Panc1 (cell line): ENCODE data around the gene CADM4. TPM values are rescaled to one million over a fixed set of nuclear protein-coding genes. Genes with fewer than 3 reads are reported as not detected.
"Not testable (repeated sequence)": the region's sequence is repeated elsewhere in the genome, so short reads cannot be mapped to it uniquely, and the experiment has no call there.

ENCODE experiments used
- ATAC-seq: fragments of 200-7000 bp; cut with Tn5 transposase; 2 replicates; pipeline ENCODE4 v1.9.1; 2020; ENCODE audit warnings: mild to moderate bottlenecking, moderate library complexity
- BruUV-seq: library from RNA; stranded (reverse); fragments of 400-500 nt; replicated peaks from 2 replicates; lab custom pipeline; 2021; lab: Mats Ljungman, UMichigan
- CTCF ChIA-PET: fragments of 300-600 bp; sonication (Branson Sonifier 250); formaldehyde crosslinking; loops from one replicate; lab custom pipeline; 2022; ENCODE audit warnings: antibody characterized with exemption; lab: Charles Lee
- POLR2A ChIA-PET: fragments of 300-600 bp; sonication (Branson Sonifier 250); formaldehyde crosslinking; loops from one replicate; lab custom pipeline; 2022; ENCODE audit warnings: antibody characterized with exemption; lab: Charles Lee
- DNase-seq: peaks from one replicate; pipeline ENCODE4 v3.0.0-alpha.2; 2010; ENCODE audit warnings: low read depth, low spot score
- H3K27ac ChIP-seq: 2 replicates; pipeline ENCODE4 v1.5.1; 2011; ENCODE audit warnings: mild to moderate bottlenecking, low read length, inconsistent platforms
- H3K27me3 ChIP-seq: fragments of 200-500 bp; sonication (Bioruptor generic); 2 replicates; pipeline ENCODE4 v1.6.0; 2014; ENCODE audit warnings: low read length, inconsistent platforms; ENCODE audit not compliant: control insufficient read depth, insufficient read depth
- H3K36me3 ChIP-seq: fragments of 200-500 bp; sonication (Bioruptor generic); 2 replicates; pipeline ENCODE4 v1.5.1; 2014; ENCODE audit warnings: inconsistent platforms, mild to moderate bottlenecking, low read length, moderate library complexity; ENCODE audit not compliant: control insufficient read depth, insufficient read depth
- H3K4me1 ChIP-seq: 2 replicates; pipeline ENCODE4 v1.5.1; 2011; ENCODE audit warnings: inconsistent platforms, mild to moderate bottlenecking, low read length, moderate library complexity; ENCODE audit not compliant: control insufficient read depth, insufficient read depth
- H3K4me3 ChIP-seq, 2 experiments: 2 replicates each; pipeline ENCODE4 v1.5.1; 2011 to 2012; ENCODE audit warnings: low read depth in 2 of 2, low read length in 2 of 2, mild to moderate bottlenecking in 2 of 2, inconsistent platforms in 1 of 2, moderate library complexity in 1 of 2
- H3K9me3 ChIP-seq: fragments of 200-500 bp; sonication (Bioruptor generic); 2 replicates; pipeline ENCODE4 v1.5.1; 2014; ENCODE audit warnings: low read depth, mild to moderate bottlenecking, inconsistent platforms, low read length, moderate library complexity; ENCODE audit not compliant: control insufficient read depth, insufficient read depth
- CTCF ChIP-seq: fragments of 450-650 bp; IDR thresholded peaks from 2 replicates; pipeline ENCODE4 v1.5.1; 2017; ENCODE audit warnings: mild to moderate bottlenecking
- POLR2AphosphoS5 ChIP-seq: IDR thresholded peaks from 2 replicates; pipeline ENCODE4 v1.6.1; 2012; ENCODE audit warnings: mild to moderate bottlenecking, low read depth, low read length, moderate library complexity
- REST ChIP-seq, 2 experiments: IDR thresholded peaks; 2 replicates each; pipeline ENCODE4 v1.6.1; 2011 to 2012; ENCODE audit warnings: low read depth in 2 of 2, control low read depth in 1 of 2, low read length in 1 of 2, mild to moderate bottlenecking in 1 of 2, moderate library complexity in 1 of 2; ENCODE audit not compliant: insufficient read depth in 1 of 2
- SIN3A ChIP-seq: IDR thresholded peaks from 2 replicates; pipeline ENCODE4 v1.6.1; 2012; ENCODE audit warnings: low read depth, mild to moderate bottlenecking, low read length, moderate library complexity, borderline replicate concordance; ENCODE audit not compliant: insufficient read depth
- TCF7L2 ChIP-seq: IDR thresholded peaks from 2 replicates; pipeline ENCODE4 v1.6.1; 2011; ENCODE audit warnings: mild to moderate bottlenecking, low read depth, low read length, inconsistent platforms
- in situ Hi-C: cut with HindIII; loops from 2 replicates; pipeline ENCODE4 v1.10.0; 2016; ENCODE audit warnings: low sequenced_read_pairs, low pct_unique_long_range_greater_than_20kb
- intact Hi-C: fragments of 100-400 bp; cut with micrococcal nuclease; formaldehyde crosslinking; loops from one replicate; pipeline ENCODE4 v1.10.0; 2022; ENCODE audit not compliant: unreplicated experiment
- total RNA-seq: library from RNA; stranded (reverse); gene quantifications from one replicate; pipeline ENCODE4 v1.2.1, GENCODE V29; 2021; ENCODE audit not compliant: unreplicated experiment

The CADM4 gene
- total RNA-seq, 1 experiment from 2014 or later = 2.7 TPM

GRCh38 chr19:43636121-43636683 lies 3.4 kb downstream of the CADM4 start:
- no peak for ATAC-seq
- in situ Hi-C loops = no loop called here
- H3K27me3 ChIP-seq = peaks cover 4% of the 10 kb centered on the region; the same call in 1 of the 2 replicates
- H3K4me3 ChIP-seq = no peak overlapping the region
- BruUV-seq = no TSS peak
- H3K9me3 ChIP-seq = no peaks in the 10 kb centered on the region
- DNase-seq = no peak
- peaks cover 3% of the 10 kb centered on the region for H3K4me1 ChIP-seq
- H3K36me3 ChIP-seq = no peaks in the 10 kb centered on the region; the same call in 1 of the 2 replicates
- ChIA-PET CTCF (interaction anchor here (0.6 kb wide), 1 partner anchor 100 kb away, joined by 5 read pairs; no protein-coding TSS in a partner anchor), POLR2A (no interaction called here)
- TF ChIP-seq POLR2AphosphoS5 (no peak), SIN3A (no peak), TCF7L2 (no peak), REST (IDR thresholded peaks at IDR 0.05; ENCODE audit: insufficient read depth in 1 of 2, low read depth in 2 of 2, low read length in 1 of 2) (no peak), CTCF (no peak)
- H3K27ac ChIP-seq = no peak overlapping the region
- intact Hi-C loops = no loop called here

GRCh38 chr19:43635561-43635940 lies 4.1 kb downstream of the CADM4 start:
- CTCF ChIA-PET = not testable (repeated sequence)

GRCh38 chr19:43634872-43635560 lies 4.6 kb downstream of the CADM4 start:
- no TSS peak for BruUV-seq
- peaks cover 3% of the 10 kb centered on the region for H3K4me1 ChIP-seq
- peak overlapping the region; percentile 34 for H3K27ac ChIP-seq
- in situ Hi-C loops = no loop called here
- TF ChIP-seq CTCF (no peak), REST (IDR thresholded peaks at IDR 0.05; ENCODE audit: insufficient read depth in 1 of 2, low read depth in 2 of 2, low read length in 1 of 2) (no peak), TCF7L2 (no peak), SIN3A (no peak), POLR2AphosphoS5 (no peak)
- peak overlapping the region; percentile 2 to 29; a peak in 2 of 4 replicates for H3K4me3 ChIP-seq
- DNase-seq (no peak), ATAC-seq (no peak)
- POLR2A ChIA-PET = no interaction called here
- H3K9me3 ChIP-seq = no peaks in the 10 kb centered on the region
- CTCF ChIA-PET = no interaction called here
- no peaks in the 10 kb centered on the region; the same call in 1 of the 2 replicates for H3K36me3 ChIP-seq
- intact Hi-C loops = no loop called here
- peaks cover 4% of the 10 kb centered on the region; the same call in 1 of the 2 replicates for H3K27me3 ChIP-seq

More at GRCh38 chr19:43635561-43635940, 4.1 kb downstream of the CADM4 start:
- H3K27me3 ChIP-seq, intact Hi-C loops, DNase-seq, H3K9me3 ChIP-seq, in situ Hi-C loops, ATAC-seq, POLR2A ChIA-PET, H3K4me1 ChIP-seq, BruUV-seq, H3K36me3 ChIP-seq: not testable (repeated sequence)
- Histone ChIP-seq H3K4me3 (peak overlapping the region; percentile 2 to 29; a peak in 1 of 4 replicates), H3K27ac (0 out of 2 replicates have a peak overlapping the region, but pooled peaks have one; percentile 34)
